Activated T-helper 17 cell treated with anti-CD3 and anti-CD28 coated beads, Interleukin-2, amount 50 U/mL, for 72 hours (primary cell): ENCODE measurements around the gene RASD1. TPM values are rescaled to one million over a fixed set of nuclear protein-coding genes. Genes with fewer than 3 reads are reported as not detected.

Experiments
- ATAC-seq: fragments of 150-1000 bp; cut with Tn5 transposase; replicated peaks from 2 replicates; pipeline ENCODE4 v1.10.0; 2021; ENCODE audit warnings: mild to moderate bottlenecking, moderate library complexity
- H3K27ac Mint-ChIP-seq: one replicate; pipeline ENCODE4 v1.8.0; 2022; ENCODE audit warnings: mixed read lengths
- H3K27me3 Mint-ChIP-seq: one replicate; pipeline ENCODE4 v1.8.0; 2022; ENCODE audit warnings: mixed read lengths
- H3K36me3 Mint-ChIP-seq: one replicate; pipeline ENCODE4 v1.8.0; 2022; ENCODE audit warnings: low read depth, mild to moderate bottlenecking, mixed read lengths
- H3K4me1 Mint-ChIP-seq: one replicate; pipeline ENCODE4 v1.8.0; 2022; ENCODE audit warnings: mixed read lengths
- H3K4me3 Mint-ChIP-seq: one replicate; pipeline ENCODE4 v1.8.0; 2022; ENCODE audit warnings: mild to moderate bottlenecking, mixed read lengths
- H3K9me3 Mint-ChIP-seq: one replicate; pipeline ENCODE4 v1.8.0; 2022; ENCODE audit warnings: mixed read lengths
- total RNA-seq, 2 donors: library from RNA; stranded (reverse); gene quantifications; one replicate each; pipeline ENCODE4 v1.2.3, GENCODE V29; 2022

Gene RASD1
- total RNA-seq, 2 donors from 2014 or later = 1.3 TPM

DNA sequence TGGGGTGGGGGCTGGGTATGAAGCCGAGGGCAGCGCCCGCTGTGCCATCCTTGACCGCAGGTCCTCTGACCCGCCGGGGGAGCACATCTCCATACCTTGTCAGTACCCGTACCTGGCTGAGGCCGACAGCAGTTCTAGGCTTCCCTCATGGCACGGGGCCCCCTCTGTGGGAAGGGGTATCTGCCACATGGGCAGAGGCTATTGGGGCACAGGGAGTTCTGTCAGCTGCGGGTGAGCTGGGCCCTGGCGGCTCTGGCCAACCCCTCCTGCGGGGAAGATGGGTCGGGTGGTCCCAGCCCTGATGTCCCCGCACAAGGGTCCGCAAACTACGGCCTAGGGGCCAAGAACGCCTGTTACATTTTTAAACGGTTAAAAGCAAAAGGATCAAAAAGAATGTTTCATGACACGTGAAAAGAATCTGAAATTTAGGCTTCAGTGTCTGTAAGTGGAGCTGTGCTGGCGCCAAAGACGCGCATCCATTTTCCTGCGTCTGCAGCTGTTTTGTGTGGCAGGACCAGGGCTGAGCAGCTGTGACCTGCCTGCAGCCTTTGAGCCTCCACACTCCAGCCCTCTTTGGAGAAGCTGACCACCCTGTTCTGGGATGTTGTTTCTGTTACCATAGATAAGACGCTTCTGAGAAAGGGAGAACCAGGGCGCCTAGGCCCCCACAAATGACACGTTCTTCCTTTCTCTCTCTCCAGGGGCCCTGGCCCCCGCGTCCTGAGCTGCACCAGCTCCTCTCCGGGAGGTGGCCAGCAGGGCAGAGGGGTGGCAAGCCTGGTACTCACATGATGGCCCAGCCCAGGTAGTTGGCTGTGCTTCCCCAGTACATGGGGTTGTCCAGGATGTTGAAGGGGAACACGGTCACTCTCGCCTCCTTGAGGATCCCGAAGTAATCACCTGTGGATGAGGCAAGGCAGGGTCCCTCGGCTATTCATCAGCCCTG is 12.7 kb upstream of the RASD1 start:
- Mint-ChIP-seq H3K27ac (peak overlapping the region; percentile 75), H3K27me3 (no peaks in the 10 kb centered on the region), H3K4me3 (no peak overlapping the region), H3K4me1 (no peaks in the 10 kb centered on the region), H3K36me3 (no peaks in the 10 kb centered on the region), H3K9me3 (no peaks in the 10 kb centered on the region)
- no peak for ATAC-seq

DNA sequence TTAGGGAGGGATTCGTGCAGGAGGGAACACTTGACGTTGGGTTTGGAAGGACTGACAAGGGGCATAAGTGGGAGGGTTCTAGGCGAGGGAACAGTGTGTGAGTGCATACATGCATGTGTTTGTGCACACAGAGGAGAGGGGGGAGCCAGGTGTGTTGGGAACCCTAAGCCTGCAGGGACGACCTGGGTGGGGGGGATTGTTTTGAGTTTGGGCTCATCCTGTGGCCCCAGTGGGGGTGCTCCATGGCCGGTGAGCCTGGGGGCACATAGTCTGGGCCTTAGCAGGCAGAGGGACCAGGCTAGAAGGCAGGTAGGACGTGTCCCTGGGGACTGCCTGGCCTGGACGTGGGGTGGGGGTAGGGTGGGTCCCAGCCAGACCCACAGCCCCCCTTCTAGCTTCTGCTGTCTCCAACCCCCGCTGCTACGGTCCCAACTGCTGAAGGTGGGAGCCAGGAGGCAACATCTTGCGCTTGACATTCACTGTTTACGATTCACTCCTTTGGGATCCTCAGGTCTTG is 11.9 kb upstream of the RASD1 start:
- no peak for ATAC-seq
- no peaks in the 10 kb centered on the region for H3K27me3 Mint-ChIP-seq
- H3K9me3 Mint-ChIP-seq = no peaks in the 10 kb centered on the region
- H3K4me1 Mint-ChIP-seq = no peaks in the 10 kb centered on the region
- no peaks in the 10 kb centered on the region for H3K36me3 Mint-ChIP-seq
- H3K4me3 Mint-ChIP-seq = no peak overlapping the region
- no peak overlapping the region for H3K27ac Mint-ChIP-seq

DNA sequence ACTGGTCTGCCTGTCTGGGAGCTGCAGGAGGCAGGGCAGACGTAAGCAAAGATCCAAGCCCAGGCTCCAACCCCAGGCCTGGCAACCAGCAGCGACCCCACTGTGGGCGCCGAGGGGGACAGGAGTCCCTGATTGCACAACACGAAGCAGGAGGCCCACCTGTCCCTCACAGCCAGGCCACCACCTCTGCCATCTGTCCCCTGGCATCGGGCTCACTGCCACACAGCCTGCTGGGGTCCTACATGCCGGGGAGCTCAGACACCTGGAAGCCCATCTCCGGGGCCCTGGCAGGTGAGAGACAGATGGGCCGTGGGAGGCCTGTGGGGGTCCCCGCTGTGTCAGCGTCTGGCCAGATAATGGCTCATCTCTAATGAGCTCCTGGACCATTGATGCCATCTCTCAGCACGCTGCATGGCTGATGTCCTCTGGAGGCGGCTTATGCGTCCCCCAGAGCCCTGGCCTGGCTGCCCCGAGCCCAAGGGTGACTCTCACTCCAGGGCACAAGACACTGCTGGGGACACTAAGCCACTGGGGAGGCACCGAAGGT is 11.3 kb upstream of the RASD1 start:
- Mint-ChIP-seq H3K27ac (no peak overlapping the region), H3K27me3 (no peaks in the 10 kb centered on the region), H3K4me3 (no peak overlapping the region), H3K4me1 (no peaks in the 10 kb centered on the region), H3K9me3 (no peaks in the 10 kb centered on the region), H3K36me3 (no peaks in the 10 kb centered on the region)
- no peak for ATAC-seq

DNA sequence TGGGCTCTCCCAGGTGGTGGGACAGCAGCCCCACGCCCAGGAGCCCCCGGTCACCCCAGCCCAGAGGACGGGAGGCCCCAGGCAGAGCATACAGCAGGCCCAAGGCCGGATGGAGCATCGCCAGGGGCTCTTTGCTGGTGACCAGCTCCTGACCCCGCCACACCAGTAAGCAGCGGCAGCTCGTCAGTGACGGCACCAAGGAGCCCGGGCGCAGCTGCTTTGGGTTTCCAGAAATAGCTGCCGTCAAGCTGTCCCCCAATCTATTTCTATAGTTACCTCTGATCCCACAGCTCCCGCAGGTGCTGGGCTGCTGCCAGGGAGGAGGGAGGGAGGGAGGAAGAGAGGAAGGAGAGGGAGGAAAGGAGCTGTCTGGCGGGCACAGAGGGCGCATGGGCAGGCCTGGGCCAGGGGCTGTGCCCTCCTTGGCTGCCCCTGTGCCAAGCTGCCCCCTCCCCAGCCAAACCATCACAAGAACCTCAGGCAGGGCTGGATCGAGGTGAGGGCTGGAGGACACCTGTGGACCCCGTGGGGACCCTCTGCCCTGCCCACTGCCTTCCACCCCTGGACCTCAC is 10.8 kb upstream of the RASD1 start:
- H3K27me3 Mint-ChIP-seq = no peaks in the 10 kb centered on the region
- no peak overlapping the region for H3K27ac Mint-ChIP-seq
- H3K36me3 Mint-ChIP-seq = no peaks in the 10 kb centered on the region
- no peaks in the 10 kb centered on the region for H3K9me3 Mint-ChIP-seq
- H3K4me3 Mint-ChIP-seq = no peak overlapping the region
- H3K4me1 Mint-ChIP-seq = no peaks in the 10 kb centered on the region
- ATAC-seq = no peak

DNA sequence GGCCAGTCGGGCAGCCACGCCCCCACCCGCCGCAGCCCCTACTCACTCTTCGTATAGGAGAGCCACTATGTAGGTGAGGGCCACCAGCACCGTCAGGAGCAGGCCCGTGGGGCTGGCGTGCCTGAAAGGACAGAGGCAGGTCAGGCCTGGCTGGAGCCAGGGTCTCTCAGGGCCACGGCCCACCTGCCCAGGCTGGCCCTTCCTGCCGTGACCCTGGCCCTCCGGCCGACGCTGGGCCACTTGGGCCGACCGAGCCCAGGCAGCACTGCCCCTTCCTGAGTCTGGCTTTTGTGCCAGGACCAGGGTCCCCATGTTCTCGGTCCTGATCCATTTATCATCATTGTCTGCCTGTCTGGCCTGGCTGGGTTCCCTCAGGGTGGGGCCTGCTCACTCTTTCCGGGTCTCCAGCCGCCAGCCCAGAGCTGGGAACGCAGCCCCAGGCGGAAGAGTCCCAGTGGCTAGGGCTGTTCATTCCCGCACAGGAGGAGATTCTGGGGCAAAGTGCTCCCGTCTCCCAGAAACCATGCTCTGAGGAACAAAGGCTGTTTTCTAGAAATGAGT is 10.1 kb upstream of the RASD1 start:
- no peak for ATAC-seq
- Mint-ChIP-seq H3K27ac (no peak overlapping the region), H3K36me3 (no peaks in the 10 kb centered on the region), H3K4me3 (no peak overlapping the region), H3K27me3 (no peaks in the 10 kb centered on the region), H3K9me3 (no peaks in the 10 kb centered on the region), H3K4me1 (no peaks in the 10 kb centered on the region)

DNA sequence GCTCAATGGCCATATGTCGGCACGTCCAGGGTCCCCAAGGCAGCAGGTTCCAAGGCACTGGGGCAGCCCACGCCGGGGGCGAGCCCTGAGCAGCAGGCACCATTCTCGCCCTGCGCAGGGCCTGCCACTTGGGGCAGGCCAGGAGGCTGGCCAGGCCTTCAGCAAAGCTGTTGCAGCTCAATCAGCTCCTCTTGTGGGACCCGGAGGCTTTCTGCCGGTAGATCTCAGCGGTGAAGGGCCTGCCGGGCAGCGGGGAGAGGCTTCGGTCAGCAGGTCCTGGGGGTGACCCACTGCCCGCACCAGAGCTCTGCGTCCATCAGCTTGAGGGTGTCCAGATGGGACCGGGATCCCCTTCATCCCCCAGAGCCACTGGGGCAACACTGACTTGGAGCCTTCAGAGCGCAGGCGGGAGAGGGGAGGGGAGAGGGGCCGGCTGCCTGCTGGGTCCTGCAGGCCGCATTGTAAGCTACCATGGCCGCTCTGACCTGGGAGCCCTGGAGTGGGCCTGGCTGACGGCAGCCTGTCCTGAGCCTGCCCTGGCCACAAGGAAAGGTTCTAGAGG is 9.5 kb upstream of the RASD1 start:
- no peaks in the 10 kb centered on the region for H3K4me1 Mint-ChIP-seq
- H3K36me3 Mint-ChIP-seq = no peaks in the 10 kb centered on the region
- H3K27me3 Mint-ChIP-seq = no peaks in the 10 kb centered on the region
- no peaks in the 10 kb centered on the region for H3K9me3 Mint-ChIP-seq
- no peak overlapping the region for H3K4me3 Mint-ChIP-seq
- ATAC-seq = no peak
- no peak overlapping the region for H3K27ac Mint-ChIP-seq

DNA sequence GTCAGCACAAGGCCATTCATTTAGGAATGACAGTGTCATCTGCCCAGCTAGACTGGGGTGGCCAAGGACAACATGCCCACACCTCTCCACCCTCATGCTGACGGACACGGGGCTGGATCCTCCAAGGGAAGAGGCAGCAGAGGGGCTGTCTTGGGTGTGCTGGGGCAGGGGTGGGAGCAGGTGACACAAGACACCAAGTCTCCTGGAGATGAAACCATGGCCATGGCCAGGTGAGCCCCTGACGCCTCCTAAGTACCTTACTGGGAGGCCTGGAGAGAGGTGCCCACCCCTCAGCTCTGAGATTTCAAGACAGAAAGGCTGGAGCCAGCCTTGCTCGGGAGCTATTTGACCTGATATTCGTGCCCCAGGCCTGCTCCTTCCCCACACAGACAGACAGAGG is 9.0 kb upstream of the RASD1 start:
- ATAC-seq = no peak
- no peak overlapping the region for H3K4me3 Mint-ChIP-seq
- H3K27me3 Mint-ChIP-seq = no peaks in the 10 kb centered on the region
- no peaks in the 10 kb centered on the region for H3K9me3 Mint-ChIP-seq
- H3K36me3 Mint-ChIP-seq = no peaks in the 10 kb centered on the region
- no peaks in the 10 kb centered on the region for H3K4me1 Mint-ChIP-seq
- H3K27ac Mint-ChIP-seq = no peak overlapping the region

DNA sequence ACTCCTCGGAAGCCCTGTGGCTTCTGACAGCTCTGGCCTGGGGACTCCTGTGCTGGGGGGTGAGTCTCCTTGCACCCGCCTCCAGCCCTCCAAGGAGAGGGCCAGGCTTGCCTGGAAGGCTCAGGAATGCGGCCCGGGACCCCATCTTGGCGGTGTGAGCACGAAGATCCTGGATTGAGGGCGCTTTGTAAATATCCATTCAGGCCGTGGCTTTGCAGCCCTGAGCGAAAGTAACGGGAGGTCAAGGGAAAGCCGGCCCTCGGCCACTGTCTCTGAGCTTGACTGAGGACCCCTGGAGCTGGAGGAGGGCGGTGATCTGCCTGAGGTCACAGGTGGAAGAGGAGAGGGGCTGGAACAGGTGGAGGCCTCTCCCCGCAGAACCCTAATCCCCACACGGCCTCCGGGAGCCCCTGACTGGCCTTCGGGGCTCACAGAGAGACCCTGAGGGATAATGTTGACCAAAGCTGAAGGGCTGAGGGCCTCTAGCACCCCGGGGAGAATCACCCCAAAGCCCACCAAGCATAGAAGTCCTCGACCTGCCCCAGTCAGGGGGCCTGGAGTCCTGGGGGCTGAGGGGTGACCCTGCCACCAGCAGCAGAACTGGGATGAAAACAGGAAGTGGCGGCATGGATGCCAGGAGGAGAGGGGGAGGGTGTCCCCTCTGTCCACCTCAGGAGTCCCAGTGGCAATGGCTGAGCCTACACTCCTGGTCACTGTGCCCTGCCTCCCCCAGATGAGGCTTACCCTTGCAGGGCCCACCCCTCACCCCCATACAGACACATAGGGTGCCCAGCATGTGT is 8.3 kb upstream of the RASD1 start:
- Mint-ChIP-seq H3K4me3 (no peak overlapping the region), H3K36me3 (no peaks in the 10 kb centered on the region), H3K9me3 (no peaks in the 10 kb centered on the region), H3K27me3 (no peaks in the 10 kb centered on the region), H3K27ac (no peak overlapping the region), H3K4me1 (no peaks in the 10 kb centered on the region)
- ATAC-seq = no peak

DNA sequence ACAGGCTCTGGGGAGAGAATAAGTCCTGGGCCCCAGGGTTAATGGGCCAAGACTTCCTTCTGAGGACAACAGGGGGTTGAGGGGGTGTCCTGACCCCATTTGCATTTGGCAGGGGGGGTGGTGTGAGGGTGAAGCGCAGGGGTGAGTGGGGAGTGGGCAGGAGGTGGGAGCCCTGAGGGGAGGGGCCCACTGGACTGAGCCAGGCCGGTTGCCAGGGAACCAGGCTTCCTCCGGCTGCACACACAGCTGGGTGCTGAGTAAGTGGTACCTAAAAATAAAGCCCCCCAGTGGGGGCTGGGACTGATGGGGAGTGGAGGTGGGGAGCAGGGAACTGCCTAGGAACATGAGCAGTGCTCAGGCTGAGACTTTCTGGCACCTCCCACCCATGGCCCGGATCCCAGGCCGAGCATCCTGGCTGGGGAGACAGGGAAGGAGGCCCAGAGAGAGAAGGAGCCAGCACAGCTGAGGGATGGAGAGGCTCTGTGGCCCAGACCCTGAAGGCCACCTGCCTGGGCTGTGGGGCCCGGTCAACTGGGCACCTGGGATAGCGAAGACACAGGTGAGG is 7.5 kb upstream of the RASD1 start:
- Mint-ChIP-seq H3K36me3 (no peaks in the 10 kb centered on the region), H3K27ac (no peak overlapping the region), H3K4me1 (no peaks in the 10 kb centered on the region), H3K9me3 (no peaks in the 10 kb centered on the region), H3K4me3 (no peak overlapping the region), H3K27me3 (no peaks in the 10 kb centered on the region)
- ATAC-seq = no peak

DNA sequence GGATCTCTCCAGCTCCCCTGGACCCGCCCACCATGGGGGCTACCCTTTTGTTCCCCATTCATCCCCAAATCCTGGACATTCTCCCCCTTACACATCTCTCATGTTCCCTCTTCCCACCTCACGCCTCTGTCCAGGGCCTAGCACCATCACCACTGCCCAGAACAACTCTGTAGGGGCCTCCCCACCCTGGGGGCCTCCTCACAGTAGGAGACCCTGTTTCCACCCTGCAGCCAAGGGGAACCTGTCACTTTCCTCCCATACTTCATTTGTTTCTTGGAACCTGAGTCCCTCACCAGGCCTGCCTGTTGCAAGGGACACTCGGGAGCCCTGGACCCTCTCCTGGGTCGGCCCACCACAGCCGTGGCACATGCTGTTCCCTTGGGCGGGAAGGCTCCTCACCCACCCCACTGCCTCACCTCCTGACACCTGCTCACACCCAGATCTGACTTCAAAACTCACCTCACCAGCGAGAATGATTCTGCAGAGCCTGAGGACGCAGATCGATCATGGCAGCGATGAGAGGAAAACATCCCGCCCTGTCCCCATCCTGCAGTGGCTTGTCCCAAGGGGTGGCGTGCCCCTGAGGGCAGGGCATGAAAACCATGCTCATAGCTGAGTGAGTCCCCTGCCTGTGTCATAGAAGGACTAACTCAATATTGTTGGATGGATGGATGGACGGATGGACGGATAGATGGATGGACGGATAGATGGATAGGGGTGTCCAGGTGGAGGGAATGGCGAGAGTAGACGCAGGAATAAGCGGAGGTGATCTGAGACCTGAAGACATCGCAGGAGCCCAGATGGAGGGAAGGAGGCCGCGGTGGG is 6.8 kb upstream of the RASD1 start:
- H3K36me3 Mint-ChIP-seq = no peaks in the 10 kb centered on the region
- H3K27ac Mint-ChIP-seq = no peak overlapping the region
- no peak for ATAC-seq
- no peaks in the 10 kb centered on the region for H3K4me1 Mint-ChIP-seq
- no peak overlapping the region for H3K4me3 Mint-ChIP-seq
- H3K9me3 Mint-ChIP-seq = no peaks in the 10 kb centered on the region
- no peaks in the 10 kb centered on the region for H3K27me3 Mint-ChIP-seq

DNA sequence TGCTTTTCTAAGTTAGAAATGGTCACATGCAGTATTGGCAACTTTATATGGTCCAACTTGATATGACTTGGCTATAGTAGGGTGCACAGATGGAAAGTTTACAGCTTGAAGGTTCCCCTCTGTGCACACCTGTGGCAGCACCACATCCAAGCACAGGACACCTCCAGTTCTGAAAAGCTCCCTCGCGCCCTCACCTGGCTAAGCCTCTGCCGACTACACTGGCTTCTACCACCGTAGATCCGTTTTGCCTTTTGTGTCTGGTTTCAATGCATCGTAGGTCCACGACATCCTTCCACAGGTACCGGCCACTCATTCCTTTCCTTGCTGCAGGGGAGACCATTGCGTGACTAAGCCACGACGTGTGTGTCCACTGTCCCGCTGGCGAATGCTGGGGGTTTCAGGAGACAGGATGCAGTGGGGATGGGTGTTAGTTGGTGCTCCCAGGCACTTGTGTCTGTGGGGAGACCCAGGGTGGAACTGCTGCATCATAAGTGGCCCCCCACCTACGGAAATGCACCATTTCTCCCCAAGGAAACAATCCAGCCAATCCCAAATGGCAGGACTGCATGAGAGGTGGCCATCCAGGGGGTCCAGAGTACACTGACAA is 4.9 kb upstream of the RASD1 start:
- H3K36me3 Mint-ChIP-seq = no peaks in the 10 kb centered on the region
- no peak overlapping the region for H3K27ac Mint-ChIP-seq
- H3K4me1 Mint-ChIP-seq = no peaks in the 10 kb centered on the region
- H3K9me3 Mint-ChIP-seq = no peaks in the 10 kb centered on the region
- no peak for ATAC-seq
- H3K27me3 Mint-ChIP-seq = no peaks in the 10 kb centered on the region
- no peak overlapping the region for H3K4me3 Mint-ChIP-seq

DNA sequence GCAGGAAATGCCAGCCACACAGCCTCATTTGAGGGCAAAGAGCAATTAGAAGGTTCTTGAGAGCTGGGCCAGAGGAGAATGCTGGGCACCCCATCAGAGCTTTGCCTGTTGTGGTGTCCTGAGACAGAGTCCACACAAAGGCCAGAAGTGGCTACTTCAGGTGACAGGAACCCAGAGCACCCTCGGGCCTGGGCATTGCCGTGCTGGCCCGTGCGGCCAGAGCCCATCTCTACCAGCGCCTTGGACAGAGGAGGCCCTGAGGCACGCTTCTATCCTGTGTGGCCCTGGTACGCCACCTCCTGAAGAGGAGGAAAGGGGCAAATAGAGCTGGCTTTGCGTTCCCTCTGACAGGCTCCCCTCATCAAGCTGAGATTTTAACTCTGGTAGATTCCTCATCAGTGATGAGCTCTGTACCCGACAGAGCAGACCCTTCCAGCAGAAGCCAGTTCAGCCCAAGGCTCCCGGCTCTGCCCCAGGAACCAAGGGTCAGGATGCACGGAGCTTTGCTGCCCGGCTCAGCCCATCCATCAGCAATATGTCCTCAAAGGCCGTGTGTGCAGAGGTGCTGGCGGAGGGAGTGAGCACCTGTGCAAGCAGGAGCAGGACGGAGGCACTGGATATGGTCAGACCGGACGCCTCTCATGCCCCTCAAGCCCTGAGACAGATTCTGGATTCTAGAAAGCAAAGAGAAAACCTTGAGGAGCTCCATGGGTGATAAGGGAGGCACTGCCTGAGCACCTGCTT is 3.4 kb upstream of the RASD1 start:
- Mint-ChIP-seq H3K27ac (no peak overlapping the region), H3K27me3 (peaks cover 4% of the 10 kb centered on the region), H3K36me3 (no peaks in the 10 kb centered on the region), H3K9me3 (no peaks in the 10 kb centered on the region), H3K4me3 (no peak overlapping the region), H3K4me1 (no peaks in the 10 kb centered on the region)
- ATAC-seq = no peak
